ENCODE results near the gene DISP1.

DISP1 gene, protein sequence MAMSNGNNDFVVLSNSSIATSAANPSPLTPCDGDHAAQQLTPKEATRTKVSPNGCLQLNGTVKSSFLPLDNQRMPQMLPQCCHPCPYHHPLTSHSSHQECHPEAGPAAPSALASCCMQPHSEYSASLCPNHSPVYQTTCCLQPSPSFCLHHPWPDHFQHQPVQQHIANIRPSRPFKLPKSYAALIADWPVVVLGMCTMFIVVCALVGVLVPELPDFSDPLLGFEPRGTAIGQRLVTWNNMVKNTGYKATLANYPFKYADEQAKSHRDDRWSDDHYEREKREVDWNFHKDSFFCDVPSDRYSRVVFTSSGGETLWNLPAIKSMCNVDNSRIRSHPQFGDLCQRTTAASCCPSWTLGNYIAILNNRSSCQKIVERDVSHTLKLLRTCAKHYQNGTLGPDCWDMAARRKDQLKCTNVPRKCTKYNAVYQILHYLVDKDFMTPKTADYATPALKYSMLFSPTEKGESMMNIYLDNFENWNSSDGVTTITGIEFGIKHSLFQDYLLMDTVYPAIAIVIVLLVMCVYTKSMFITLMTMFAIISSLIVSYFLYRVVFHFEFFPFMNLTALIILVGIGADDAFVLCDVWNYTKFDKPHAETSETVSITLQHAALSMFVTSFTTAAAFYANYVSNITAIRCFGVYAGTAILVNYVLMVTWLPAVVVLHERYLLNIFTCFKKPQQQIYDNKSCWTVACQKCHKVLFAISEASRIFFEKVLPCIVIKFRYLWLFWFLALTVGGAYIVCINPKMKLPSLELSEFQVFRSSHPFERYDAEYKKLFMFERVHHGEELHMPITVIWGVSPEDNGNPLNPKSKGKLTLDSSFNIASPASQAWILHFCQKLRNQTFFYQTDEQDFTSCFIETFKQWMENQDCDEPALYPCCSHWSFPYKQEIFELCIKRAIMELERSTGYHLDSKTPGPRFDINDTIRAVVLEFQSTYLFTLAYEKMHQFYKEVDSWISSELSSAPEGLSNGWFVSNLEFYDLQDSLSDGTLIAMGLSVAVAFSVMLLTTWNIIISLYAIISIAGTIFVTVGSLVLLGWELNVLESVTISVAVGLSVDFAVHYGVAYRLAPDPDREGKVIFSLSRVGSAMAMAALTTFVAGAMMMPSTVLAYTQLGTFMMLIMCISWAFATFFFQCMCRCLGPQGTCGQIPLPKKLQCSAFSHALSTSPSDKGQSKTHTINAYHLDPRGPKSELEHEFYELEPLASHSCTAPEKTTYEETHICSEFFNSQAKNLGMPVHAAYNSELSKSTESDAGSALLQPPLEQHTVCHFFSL (N-terminal part only)

DNA sequence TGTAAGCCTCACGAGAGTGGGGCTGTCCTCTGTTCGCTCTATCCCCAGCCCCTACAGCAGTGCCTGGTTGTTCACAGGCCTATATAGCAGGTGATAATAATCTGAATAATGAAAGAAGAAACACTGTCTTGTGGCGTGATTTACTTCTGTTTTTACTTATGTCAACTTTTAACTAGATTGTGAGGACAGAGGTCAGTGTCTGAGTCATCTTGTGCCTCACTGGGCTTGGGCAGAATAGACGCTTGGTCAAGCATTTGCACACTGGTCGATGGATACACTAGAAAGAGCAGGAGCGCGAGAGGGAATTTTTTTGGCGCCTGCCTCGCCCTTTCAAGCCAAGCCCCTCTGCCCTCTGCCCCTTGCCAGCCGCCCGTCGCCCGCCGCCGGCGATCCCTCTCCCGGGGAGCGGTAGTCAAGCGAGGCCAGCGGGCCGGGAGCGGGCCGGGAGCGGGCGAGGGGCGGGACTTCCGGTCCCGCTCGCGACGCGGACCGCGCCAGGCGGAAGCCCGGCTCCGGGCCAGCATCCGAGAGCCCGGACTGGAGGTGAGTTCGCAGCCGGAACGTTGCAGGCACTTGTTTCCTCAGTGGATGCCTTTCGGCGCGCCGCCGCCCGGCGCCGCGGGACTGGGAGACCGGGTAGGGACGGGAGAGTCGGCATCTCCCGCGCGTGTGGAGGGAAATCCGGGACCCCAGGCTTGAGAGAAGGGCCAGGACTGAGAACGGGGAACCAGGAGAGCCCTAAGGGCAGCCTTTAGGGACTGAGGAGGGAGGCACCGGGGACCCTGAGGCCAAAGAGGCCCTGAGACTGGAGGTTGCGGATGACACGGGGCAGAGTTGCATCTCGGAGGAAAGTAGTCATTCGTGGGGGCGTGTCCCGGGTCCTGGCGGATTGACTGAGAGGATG, at the start of gene DISP1:
Gene DISP1 (plus strand): TSS at position 504 of the 904 bp plus-strand sequence. CDS start 127,785 bp downstream, outside the sequence.
- peak; percentile 58 to 69 for DNase-seq (ENCODE audit: low read depth in 2 of 2)

GRCh38 chr1:222767152-222767571, 47.7 kb upstream of the DISP1 start:
- no peak for DNase-seq (ENCODE audit: low read depth in 2 of 2)

DNA sequence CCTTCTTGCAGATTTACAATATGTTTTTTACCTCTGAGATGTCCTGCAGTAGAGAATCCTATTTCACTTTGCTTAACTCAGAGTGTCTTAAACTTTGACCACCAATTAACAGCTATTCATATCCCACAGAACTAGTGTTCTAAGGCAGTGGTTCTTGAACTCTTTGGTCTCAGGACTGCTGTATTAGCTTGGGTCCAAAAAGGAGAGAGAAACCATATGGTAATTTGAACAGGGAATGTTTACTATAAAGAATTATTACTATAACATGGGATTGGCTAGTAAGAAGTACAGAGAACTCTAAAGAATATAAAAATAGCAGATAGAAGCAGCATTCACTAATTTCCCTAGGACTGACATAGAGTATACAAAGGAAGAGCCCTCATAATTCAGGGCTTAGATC, 46.2 kb upstream of the DISP1 start:
- DNase-seq (ENCODE audit: low read depth in 2 of 2): no peak

DNA sequence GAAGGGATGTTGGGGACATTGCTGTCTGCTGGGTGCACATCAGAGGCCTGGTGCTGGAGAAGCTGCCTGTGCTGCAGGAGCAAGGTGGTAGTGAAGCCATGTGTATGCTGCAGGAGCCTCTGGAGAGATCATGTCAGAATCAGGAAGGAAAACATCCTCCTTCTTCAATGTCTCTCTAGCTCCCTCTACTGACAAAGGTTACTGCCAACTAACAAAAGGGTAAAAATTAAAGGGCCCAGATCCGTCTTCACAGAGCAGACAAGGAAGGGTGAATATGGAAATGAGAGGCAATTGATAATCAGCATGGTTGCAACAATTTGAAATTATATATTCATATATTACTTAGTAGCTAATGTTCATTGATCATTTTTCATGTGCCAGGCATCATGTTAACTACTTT, 45.7 kb upstream of the DISP1 start:
- no peak for DNase-seq (ENCODE audit: low read depth in 2 of 2)

DNA sequence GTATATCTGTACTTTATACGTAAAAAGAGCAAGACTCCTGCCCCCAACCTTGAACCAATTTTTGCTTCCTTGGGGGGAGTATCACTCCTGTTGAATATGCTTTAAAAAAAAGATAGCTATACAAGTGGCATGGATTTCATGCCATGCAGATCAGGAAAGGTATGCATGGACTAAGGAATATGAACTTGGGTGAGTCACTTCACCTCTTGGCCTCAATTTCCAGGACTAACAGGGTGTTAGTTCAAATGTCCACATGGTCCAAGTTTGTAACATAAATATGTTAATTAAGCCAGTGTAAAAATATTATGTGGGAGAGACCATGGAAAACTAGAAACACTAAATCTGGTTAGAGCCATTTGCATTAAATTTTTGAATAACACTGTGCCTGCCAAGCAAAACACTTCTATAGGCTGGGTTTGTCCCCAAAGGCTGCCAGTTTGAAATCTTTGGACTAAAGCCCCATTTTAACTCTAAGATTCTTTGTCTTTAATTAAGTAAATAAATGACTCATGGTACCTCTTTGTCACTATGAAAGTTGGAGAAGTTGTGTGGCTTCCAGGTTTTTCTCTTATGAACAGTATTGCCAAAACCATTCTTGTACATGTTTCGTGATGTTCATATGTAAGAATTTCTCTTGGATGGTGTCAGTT, 44.7 kb upstream of the DISP1 start:
- no peak for DNase-seq (ENCODE audit: low read depth in 2 of 2)

DNA sequence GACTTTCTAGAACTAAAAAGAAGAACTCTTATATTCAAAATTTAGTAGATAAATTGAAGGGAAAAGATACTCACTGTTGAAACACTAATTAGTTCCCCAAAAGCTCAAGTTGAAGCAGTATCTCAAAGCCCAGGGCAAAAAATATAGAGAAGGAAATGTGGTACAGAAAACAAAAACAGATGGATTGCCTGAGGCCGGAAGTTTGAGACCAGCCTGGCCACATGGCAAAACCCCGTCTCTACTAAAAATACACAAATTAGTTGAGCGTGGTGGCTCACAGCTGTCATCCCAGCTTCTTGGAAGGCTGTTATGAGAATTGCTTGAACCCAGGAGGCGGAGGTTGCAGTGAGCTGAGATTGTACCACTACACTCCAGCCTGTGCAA, 41.9 kb upstream of the DISP1 start:
- no peak for DNase-seq (ENCODE audit: low read depth in 2 of 2)

DNA sequence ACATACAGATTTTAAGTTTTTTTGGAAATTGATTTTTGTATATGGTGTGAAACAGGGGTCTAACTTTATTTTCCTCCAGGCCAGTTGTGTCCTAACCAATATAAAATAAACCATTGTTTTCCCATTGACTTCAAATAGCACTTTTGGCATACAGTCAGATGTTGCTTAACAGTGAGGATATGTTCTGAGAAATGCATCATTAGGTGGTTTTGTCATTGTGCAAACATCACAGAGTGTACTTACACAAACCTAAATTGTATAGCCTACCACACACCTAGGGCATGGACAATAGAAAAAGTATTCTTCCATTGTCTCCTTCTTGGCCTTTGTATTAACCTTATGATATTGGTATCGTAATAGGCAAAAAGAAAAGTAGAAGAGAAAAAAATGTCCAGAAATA, 37.4 kb upstream of the DISP1 start:
- DNase-seq (ENCODE audit: low read depth in 2 of 2): no peak

- no peak for DNase-seq (ENCODE audit: low read depth in 2 of 2)
Observed at GRCh38 chr1:222777977-222778376, 36.9 kb upstream of the DISP1 start.

DNA sequence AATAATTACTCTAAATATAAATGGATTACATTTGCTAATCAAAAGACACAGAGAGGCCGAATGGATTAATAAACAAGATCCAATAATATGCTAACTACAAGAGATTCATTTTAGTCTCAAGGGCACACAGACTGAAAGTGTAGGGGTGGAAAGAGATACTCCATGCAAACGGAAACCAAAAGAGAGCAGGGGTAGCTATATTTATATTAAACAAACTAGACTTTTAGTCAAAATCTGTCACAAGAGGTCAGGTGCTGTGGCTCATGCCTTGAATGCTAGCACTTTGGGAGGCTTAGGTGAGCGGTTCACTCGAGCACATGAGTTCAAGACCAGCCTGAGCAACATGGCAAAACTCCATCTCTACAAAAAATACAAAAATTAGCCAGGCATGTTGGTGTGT, 33.6 kb upstream of the DISP1 start:
- DNase-seq (ENCODE audit: low read depth in 2 of 2): no peak

DNA sequence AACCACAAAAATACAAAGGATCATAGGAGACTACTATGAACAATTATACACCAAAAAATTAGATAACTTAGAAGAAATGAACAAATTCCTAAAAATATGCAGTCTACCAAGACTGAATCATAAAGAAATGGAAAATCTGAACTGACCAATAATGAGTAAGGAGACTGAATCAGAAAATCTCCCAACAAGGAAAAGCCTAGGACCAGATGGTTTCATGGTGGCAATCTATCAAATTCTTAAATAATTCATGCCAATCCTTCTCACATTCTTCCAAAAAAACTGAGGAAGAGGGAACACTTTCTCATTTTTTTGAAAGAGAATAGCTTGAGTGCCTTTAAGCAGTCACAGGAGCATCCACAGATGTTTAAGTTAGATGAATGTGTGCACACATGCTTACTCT, 31.8 kb upstream of the DISP1 start:
- no peak for DNase-seq (ENCODE audit: low read depth in 2 of 2)

GRCh38 chr1:222784371-222784770, 30.5 kb upstream of the DISP1 start:
- no peak for DNase-seq (ENCODE audit: low read depth in 2 of 2)

- DNase-seq (ENCODE audit: low read depth in 2 of 2): no peak
Observed at GRCh38 chr1:222784916-222785315, 29.9 kb upstream of the DISP1 start.

- no peak for DNase-seq (ENCODE audit: low read depth in 2 of 2)
Observed at GRCh38 chr1:222785529-222785928, 29.3 kb upstream of the DISP1 start.

GRCh38 chr1:222786121-222786520, 28.7 kb upstream of the DISP1 start:
- no peak for DNase-seq (ENCODE audit: low read depth in 2 of 2)

DNA sequence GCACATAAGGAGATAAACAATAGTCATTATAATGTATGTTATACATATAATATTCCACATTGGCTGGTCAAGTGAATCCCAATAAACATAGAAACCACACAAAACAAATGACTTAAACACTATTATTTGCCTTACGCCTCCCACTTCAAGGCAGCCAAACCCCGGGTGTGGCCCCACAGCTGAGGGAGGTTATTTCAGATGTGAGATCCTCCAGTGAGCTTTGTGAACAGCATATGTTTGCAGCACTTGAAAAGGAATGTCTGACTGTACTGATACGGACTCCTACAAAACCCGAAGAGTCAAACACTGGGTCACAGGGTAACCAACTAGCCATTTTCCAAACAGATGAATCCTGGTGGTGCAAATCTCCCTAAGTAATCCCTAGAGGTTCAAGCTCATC, 27.1 kb upstream of the DISP1 start:
- DNase-seq (ENCODE audit: low read depth in 2 of 2): no peak

DNA sequence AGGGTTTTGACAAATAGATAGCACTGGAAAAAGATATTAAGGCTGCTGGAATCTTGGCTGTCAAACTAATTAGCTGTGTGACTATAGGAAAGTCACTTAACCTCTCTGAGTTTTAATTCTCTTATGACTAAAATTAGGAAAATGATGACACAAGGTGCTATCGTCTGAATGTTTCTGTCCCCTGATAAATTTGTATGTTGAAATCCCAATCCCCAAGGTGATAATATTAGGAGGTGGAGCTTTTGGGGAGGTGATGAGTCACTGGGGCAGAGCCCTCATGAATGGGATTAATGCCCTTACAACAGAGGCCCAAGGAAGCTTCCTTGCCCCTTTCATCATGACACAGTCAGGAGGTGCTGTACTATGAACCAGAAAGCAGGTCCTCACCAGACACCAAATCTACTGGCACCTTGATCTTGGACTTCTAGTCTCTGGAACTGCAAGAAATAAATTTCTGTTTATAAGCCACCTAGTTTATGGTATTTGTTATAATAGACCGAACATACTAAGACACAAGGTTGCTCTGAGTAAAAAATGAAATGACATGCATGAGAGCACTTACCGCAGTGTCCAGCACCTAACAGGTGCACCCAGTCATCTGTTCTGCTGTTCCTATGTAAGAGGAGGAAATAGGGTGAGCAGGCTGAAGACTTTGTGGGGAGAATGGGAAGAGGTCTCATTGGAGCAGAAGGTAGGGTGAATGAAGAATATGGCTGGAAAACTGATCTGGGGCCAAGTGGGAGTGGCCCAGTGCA, 26.3 kb upstream of the DISP1 start:
- DNase-seq (ENCODE audit: low read depth in 2 of 2): no peak

- DNase-seq (ENCODE audit: low read depth in 2 of 2): no peak
Observed at GRCh38 chr1:222790115-222790514, 24.7 kb upstream of the DISP1 start.

DNA sequence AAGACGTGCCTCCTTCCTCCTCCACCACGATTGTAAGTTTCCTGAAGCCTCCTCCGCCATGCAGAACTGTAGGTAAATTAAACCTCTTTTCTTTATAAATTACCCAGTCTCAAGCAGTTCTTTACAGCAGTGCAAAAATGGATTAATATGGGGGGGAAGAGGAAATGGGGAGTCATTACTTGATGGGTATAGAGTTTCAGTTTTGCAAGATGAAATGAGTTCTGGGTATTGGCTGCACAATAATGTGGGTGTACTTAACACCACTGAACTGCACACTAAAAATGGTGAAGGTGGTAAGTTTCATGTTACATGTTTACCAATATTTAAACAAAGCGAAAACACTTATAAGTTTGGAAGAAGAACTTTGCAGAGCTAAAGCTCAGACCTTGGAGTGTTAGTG, 24.3 kb upstream of the DISP1 start:
- DNase-seq (ENCODE audit: low read depth in 2 of 2): no peak

DNA sequence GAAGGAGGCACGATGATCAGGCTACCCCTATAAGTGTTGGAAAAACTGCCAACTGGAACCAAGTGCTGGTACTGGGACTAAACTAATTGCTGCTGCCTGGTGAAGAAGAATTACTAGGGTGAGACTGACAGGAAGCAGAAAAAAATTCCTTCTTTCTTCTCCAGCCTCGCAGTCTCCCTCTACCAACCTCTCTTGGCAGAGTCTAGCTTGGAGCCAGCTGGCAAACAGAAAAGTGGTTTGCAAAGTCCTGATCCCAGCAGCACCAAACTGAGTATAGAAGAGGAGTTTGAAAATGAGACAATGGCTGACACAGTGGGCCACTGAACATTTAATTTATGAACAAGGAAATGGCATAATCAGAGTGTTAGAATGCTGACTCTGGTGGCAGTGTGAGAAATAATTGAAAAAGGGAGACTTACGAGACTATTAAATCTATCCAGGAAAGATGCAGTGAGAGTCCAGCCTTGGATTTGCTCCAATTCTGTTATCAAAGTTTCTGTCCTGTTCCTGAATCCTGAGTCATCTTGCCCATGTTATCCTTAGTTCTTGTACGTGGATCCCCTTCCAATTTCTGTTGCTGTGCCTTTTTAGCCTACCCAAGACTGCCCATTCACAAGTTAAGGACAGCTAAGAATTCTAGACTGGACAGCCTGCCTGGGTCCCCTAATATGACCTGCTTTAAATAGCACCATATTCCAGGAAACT, 23.7 kb upstream of the DISP1 start:
- no peak for DNase-seq (ENCODE audit: low read depth in 2 of 2)
